ENCODE measurements around the gene ATP1A4.
"Not testable (repeated sequence)": the region's sequence is repeated elsewhere in the genome, so short reads cannot be mapped to it uniquely, and the experiment has no call there.

DNA sequence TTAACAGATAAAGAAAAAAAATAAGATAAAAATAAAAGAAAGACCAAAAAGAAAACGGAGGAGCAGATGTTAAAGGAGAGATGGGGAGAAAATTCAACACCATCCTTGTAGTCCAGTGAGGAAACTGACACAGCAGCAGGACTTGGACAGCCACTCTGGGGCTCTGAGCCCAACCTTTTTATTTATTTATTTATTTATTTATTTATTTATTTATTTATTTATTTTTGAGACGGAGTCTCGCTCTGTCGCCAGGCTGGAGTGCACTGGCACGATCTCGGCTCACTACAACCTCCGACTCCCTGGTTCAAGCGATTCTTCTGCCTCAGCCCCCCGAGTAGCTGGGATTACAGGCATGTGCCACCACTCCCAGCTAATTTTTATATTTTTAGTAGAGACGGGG is 39.9 kb upstream of the ATP1A4 start:
- not testable (repeated sequence) for TF ChIP-seq EZH2 (IDR thresholded peaks at IDR 0.05); POLR2AphosphoS5 (IDR thresholded peaks at IDR 0.05; ENCODE audit: borderline replicate concordance, low read depth, low read length); FOXP2 (optimal IDR thresholded peaks at IDR 0.05; ENCODE audit: control extremely low read depth, extremely low read length, insufficient read depth)
